Spleen (tissue), 11 donors: ENCODE results near the gene NPIPB8. TPM values are rescaled to one million over a fixed set of nuclear protein-coding genes. Genes with fewer than 3 reads are reported as not detected.
A peak's percentile ranks its signal among the peaks of the same experiment; 100 is the strongest.
"Not testable (repeated sequence)": the region's sequence is repeated elsewhere in the genome, so short reads cannot be mapped to it uniquely, and the experiment has no call there.

Experiments used
- DNase-seq: peaks from one replicate; pipeline ENCODE4 v3.0.0-alpha.2; 2020
- H3K27ac ChIP-seq, 8 donors: fragments of 200-600 bp; sonication (generic) in 7 of 8; 1 replicate in 4 of 8; 2 replicates in 4 of 8; pipeline versions ENCODE4 v1.5.0 to v1.8.0; 2016 to 2021; ENCODE audit warnings: inconsistent platforms in 4 of 8, mild to moderate bottlenecking in 4 of 8, moderate library complexity in 1 of 8
- H3K27me3 ChIP-seq, 7 donors: fragments of 200-600 bp; sonication (generic) in 6 of 7; replicated peaks in 1 of 7; 1 replicate in 4 of 7; 2 replicates in 3 of 7; pipeline versions ENCODE4 v1.5.0 to v1.8.0; 2016 to 2021; ENCODE audit warnings: inconsistent platforms in 3 of 7, mild to moderate bottlenecking in 1 of 7
- H3K36me3 ChIP-seq, 6 donors: fragments of 200-600 bp; sonication (generic) in 5 of 6; 1 replicate in 4 of 6; 2 replicates in 2 of 6; pipeline versions ENCODE4 v1.5.0 to v1.8.0; 2016 to 2021; ENCODE audit warnings: inconsistent platforms in 2 of 6
- H3K4me1 ChIP-seq, 6 donors: fragments of 200-600 bp; sonication (generic) in 5 of 6; 1 replicate in 3 of 6; 2 replicates in 3 of 6; pipeline versions ENCODE4 v1.5.0 to v1.8.0; 2016 to 2021; ENCODE audit warnings: inconsistent platforms in 3 of 6
- H3K4me3 ChIP-seq, 8 donors: fragments of 200-600 bp; sonication (generic) in 7 of 8; 1 replicate in 4 of 8; 2 replicates in 4 of 8; pipeline versions ENCODE4 v1.5.0 to v1.8.0; 2016 to 2021; ENCODE audit warnings: inconsistent platforms in 4 of 8, mild to moderate bottlenecking in 4 of 8, moderate library complexity in 2 of 8
- H3K9me3 ChIP-seq, 8 donors: fragments of 200-600 bp; sonication (generic) in 7 of 8; 1 replicate in 4 of 8; 2 replicates in 4 of 8; pipeline versions ENCODE4 v1.5.0 to v1.8.0; 2016 to 2021; ENCODE audit warnings: inconsistent platforms in 4 of 8
- CTCF ChIP-seq, 11 experiments: fragments of 200-600 bp in 7 of 11; fragments of 450-650 bp in 4 of 11; sonication (generic) in 4 of 11; IDR thresholded peaks in 8 of 11; conservative IDR thresholded peaks in 3 of 11; 1 replicate in 7 of 11; 2 replicates in 4 of 11; pipeline versions ENCODE4 v1.4.0 to v1.8.0; 2016 to 2021; ENCODE audit warnings: antibody characterized with exemption in 11 of 11, inconsistent platforms in 4 of 11, mild to moderate bottlenecking in 1 of 11
- POLR2A ChIP-seq, 3 donors: fragments of 450-650 bp; IDR thresholded peaks; one replicate each; pipeline ENCODE4 v1.5.1; 2017; ENCODE audit warnings: antibody characterized with exemption in 3 of 3, mild to moderate bottlenecking in 1 of 3
- POLR2AphosphoS5 ChIP-seq, 3 donors: sonication (generic); formaldehyde crosslinking; IDR thresholded peaks; one replicate each; pipeline ENCODE4 v1.5.1; 2017; ENCODE audit warnings: antibody characterized with exemption in 3 of 3
- WGBS, 5 donors: extraction: QIAGEN DNeasy Blood & Tissue Kit in 3 of 5; methylation state at CpG; one replicate each; pipeline versions ENCODE4 v1.1.5 to v1.1.7; 2013 to 2018; 5-methylcytosine and 5-hydroxymethylcytosine counted together
- intact Hi-C: fragments of 100-400 bp; cut with DNase I; formaldehyde crosslinking; loops from one replicate; pipeline ENCODE4 v1.15.0; 2023; ENCODE audit warnings: low total_unique reads
- polyA plus RNA-seq, 3 donors: library from polyadenylated mRNA; stranded (reverse); fragments of 200-250 nt; gene quantifications; one replicate each; pipeline ENCODE4 v1.2.1, GENCODE V29; 2013
- total RNA-seq, 7 donors: library from RNA; depleted of rRNA in 3 of 7; stranded (reverse); fragments of >200 nt in 3 of 7; fragmentation: NEBNext Ultra II Directional in 4 of 7; extraction: Animal tissue kit (Norgen Biotek cat#: 25700) in 4 of 7; gene quantifications; one replicate each; pipeline versions ENCODE4 v1.1.0 to v1.2.1, GENCODE V29; 2016 to 2021
- donor health status: healthy with polysubstance abuse.
- donor health status: DM: no; HTN: no; CAD: no; lungs with moderate emphysema.
- donor health status: DM: no; HTN: no; CAD: no.
- donor health status: Bipolar disorder and iron deficiency.
- donor health status: healthy.
- donor health status: DM: no; HTN: no; CAD: no.
- donor health status: DM: yes; HTN: yes; CAD: no.

The NPIPB8 gene
- total and polyA plus RNA-seq, 10 donors: 0.32 to 2.4 (median 0.82) TPM; not detected in 4

DNA sequence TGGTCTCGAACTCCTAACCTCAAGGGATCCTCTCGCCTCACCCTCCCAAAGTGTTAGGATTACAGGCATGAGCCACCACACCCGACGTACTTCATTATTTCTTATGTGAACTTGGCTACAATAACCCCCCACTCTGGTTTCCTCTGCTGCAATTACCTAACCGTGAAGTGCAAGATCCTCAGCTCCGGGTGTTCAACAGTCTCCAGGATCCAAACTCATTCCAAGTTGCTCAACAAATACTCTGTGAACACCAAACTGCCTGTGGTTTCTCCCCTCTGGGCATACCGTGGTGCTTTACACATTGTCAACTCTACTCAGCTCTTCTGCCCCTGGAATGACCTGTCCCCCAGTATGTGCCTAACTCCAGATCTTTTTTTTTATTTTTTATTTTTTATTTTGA is 21.2 kb upstream of the NPIPB8 start:
- WGBS, 5 donors: 46 to 80% (median 65%) methylated on average over 7 of the region's 7 CpGs

DNA sequence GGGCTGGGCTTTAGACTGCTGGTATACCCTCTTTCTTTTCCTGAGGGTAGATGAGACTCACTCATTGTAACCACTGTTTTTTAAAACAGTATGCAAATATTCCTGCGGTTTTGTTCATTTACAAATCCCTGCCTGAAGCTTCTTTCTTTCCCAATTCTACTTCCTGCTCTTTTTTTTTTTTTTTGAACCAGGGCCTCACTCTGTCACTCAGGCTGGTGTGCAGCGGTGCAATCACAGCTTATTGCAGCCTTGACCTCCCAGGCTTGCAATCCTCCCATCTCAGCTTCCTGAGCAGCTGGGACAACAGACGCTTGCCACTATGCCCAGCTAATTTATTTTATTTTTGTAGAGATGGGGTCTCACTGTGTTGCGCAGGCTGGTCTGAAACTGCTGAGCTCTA is 20.0 kb upstream of the NPIPB8 start:
- peaks cover 0 to 42% (median 12%) of the 10 kb centered on the region in 6 donors for H3K4me1 ChIP-seq
- intact Hi-C loops: no loop called here
- 28 to 49% (median 33%) methylated on average over 4 of the region's 4 CpGs for WGBS, 5 donors
- H3K4me3 ChIP-seq: no peak overlapping the region
- H3K27ac ChIP-seq: peak overlapping the region in 1 of 8 donors; percentile 18
- peaks cover 0 to 6% (median 0%) of the 10 kb centered on the region in 6 donors for H3K36me3 ChIP-seq
- TF ChIP-seq POLR2A (IDR thresholded peaks at IDR 0.05): no peak
- no peak for TF ChIP-seq POLR2AphosphoS5 (IDR thresholded peaks at IDR 0.05)
- no peak for TF ChIP-seq CTCF (IDR thresholded peaks at IDR 0.05 in 8 of 11, conservative IDR thresholded peaks at IDR 0.05 in 3 of 11)
- DNase-seq: peak; percentile 38
- H3K27me3 ChIP-seq: peaks cover 0 to 4% (median 0%) of the 10 kb centered on the region in 7 donors
- no peaks in the 10 kb centered on the region for H3K9me3 ChIP-seq

More for the DNA sequence above, 21.2 kb upstream of the NPIPB8 start:
- Histone ChIP-seq H3K9me3 (no peaks in the 10 kb centered on the region), H3K27me3 (no peaks in the 10 kb centered on the region), H3K36me3 (peaks cover 0 to 6% (median 0%) of the 10 kb centered on the region in 6 donors), H3K27ac (peak overlapping the region in 1 of 8 donors; percentile 4), H3K4me3 (no peak overlapping the region), H3K4me1 (peaks cover 0 to 30% (median 6%) of the 10 kb centered on the region in 6 donors)
- TF ChIP-seq POLR2A (IDR thresholded peaks at IDR 0.05): no peak
- no peak for TF ChIP-seq CTCF (IDR thresholded peaks at IDR 0.05 in 8 of 11, conservative IDR thresholded peaks at IDR 0.05 in 3 of 11)
- TF ChIP-seq POLR2AphosphoS5 (IDR thresholded peaks at IDR 0.05): no peak
- intact Hi-C loops: no loop called here
- peak; percentile 18 for DNase-seq

DNA sequence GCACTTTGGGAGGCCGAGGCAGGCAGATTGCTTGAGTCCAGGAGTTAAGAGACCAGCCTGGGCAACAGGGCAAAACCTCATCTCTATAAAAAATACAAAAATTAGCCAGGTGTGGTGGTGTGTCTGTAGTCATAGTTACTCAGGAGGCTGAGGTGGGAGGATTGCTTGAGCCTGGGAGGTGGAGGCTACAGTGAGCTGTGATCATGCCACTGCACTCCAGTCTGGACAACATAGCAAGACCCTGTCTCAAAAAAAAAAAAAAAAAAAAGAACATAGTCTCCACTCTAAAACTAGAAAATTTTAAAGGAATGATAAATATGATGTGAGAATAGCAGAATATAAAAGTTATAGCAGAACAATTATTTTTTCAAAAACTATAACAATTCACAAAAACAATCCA is 17.5 kb upstream of the NPIPB8 start:
- Histone ChIP-seq H3K4me1 (peaks cover 0 to 55% (median 20%) of the 10 kb centered on the region in 6 donors), H3K27me3 (peaks cover 0 to 23% (median 0%) of the 10 kb centered on the region in 7 donors)
- DNase-seq, H3K9me3 ChIP-seq, intact Hi-C loops, H3K27ac ChIP-seq, H3K36me3 ChIP-seq, H3K4me3 ChIP-seq: not testable (repeated sequence)
- 80 to 100% (median 93%) methylated on average over 1 of the region's 1 CpG for WGBS, 5 donors

DNA sequence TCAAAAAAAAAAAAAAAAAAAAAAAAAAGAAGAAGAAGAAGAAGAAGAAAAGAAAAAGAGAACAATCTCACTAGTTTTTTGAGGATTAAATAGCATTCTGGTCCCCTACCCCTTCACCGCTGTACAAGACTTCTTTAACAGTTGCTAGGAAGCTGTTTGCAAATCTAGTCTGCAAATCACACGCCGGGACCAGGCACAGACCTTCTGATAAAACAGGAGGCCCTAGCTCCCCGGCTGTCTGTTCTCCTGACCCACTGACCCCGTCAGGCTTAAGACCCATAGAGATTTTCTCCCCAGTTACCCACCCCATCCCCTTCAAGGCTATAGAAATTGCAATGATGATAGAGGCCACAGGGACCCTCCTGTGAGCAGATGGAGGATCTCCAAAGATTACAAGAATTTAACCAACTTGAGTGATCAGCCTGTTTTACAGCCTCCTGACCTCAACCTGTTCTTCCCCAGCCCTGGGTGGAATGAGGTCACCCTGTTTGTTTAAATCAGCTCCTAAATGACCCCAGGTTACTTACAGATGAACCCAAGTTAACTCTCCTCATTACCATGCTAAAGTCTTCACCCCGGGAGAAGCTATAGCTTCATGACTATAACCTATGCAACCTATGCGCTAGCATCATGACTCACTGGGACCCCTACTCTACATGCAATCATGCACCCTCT is 16.2 kb upstream of the NPIPB8 start:
- Histone ChIP-seq H3K27me3 (peaks cover 0 to 23% (median 0%) of the 10 kb centered on the region in 7 donors), H3K27ac (no peak overlapping the region), H3K4me3 (no peak overlapping the region), H3K36me3 (peaks cover 0 to 6% (median 0%) of the 10 kb centered on the region in 6 donors), H3K9me3 (no peaks in the 10 kb centered on the region), H3K4me1 (peaks cover 0 to 47% (median 20%) of the 10 kb centered on the region in 6 donors)
- 83 to 91% (median 86%) methylated on average over 7 of the region's 7 CpGs for WGBS, 5 donors
- intact Hi-C loops: no loop called here
- DNase-seq: no peak
- no peak for TF ChIP-seq CTCF (IDR thresholded peaks at IDR 0.05 in 8 of 11, conservative IDR thresholded peaks at IDR 0.05 in 3 of 11)
- no peak for TF ChIP-seq POLR2AphosphoS5 (IDR thresholded peaks at IDR 0.05)
- no peak for TF ChIP-seq POLR2A (IDR thresholded peaks at IDR 0.05)

DNA sequence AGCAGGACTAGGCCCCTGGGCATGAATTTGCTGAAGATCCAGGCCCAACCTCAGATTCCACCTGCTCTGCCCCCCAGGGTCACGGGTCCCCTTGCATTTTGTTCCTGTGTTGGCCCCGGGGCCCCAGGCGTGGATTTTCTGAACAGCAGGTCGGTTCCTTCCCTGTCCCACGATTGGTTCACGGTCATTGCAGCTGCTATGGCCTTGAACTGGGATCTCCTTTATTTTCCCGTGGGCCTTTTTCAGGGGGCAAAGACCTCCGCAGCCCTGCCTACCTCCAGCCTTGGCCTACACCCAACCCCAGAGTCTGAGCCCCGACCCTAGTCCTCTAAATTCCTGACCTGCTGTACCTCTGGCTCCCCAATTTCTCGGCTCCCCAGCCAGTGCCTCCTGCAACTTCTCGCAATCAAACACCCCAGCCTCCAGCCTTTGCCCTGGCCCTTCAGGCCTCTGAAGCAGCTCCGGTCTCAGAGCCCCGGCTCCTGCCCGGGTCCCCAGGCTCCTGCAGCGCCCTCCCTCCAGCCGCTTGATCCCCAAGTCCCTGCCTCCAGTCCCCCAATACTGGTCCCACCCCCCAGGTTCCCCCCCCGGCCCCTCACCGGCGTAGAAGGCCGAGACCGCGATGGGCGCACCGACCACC is 15.2 kb upstream of the NPIPB8 start:
- intact Hi-C loops, H3K9me3 ChIP-seq, H3K36me3 ChIP-seq, DNase-seq: not testable (repeated sequence)
- peaks cover 0 to 38% (median 17%) of the 10 kb centered on the region in 6 donors for H3K4me1 ChIP-seq
- H3K4me3 ChIP-seq: peak overlapping the region; percentile 31 to 83 (median 56)
- peak overlapping the region in 4 of 8 donors; percentile 28 to 53 (median 40) for H3K27ac ChIP-seq
- 30 to 54% (median 40%) methylated on average over 17 to 24 of the region's 24 CpGs for WGBS, 5 donors
- H3K27me3 ChIP-seq: peaks cover 0 to 23% (median 0%) of the 10 kb centered on the region in 7 donors
